HepG2 (cell line): Measurements from ENCODE around the gene RNASE13. TPM values are rescaled to one million over a fixed set of nuclear protein-coding genes. Genes with fewer than 3 reads are reported as not detected.
A peak's percentile ranks its signal among the peaks of the same experiment; 100 is the strongest.

Source experiments
- ADNP ChIP-seq: sonication (generic); formaldehyde crosslinking; IDR thresholded peaks from 2 replicates; pipeline ENCODE4 v1.4.0; 2020; ENCODE audit warnings: missing genetic modification reagents
- CBFB ChIP-seq: sonication (generic); formaldehyde crosslinking; IDR thresholded peaks from 2 replicates; pipeline ENCODE4 v1.4.0; 2020; ENCODE audit warnings: missing genetic modification reagents
- CCAR2 ChIP-seq: fragments of 200-400 bp; formaldehyde crosslinking; optimal IDR thresholded peaks from 2 replicates; pipeline ENCODE3; 2018; ENCODE audit warnings: low read depth, mild to moderate bottlenecking, low read length, moderate library complexity
- CHD4 ChIP-seq: fragments of 200-600 bp; sonication (generic); IDR thresholded peaks from 2 replicates; pipeline ENCODE4 v1.7.0; 2017; ENCODE audit warnings: mild to moderate bottlenecking, low read length, borderline replicate concordance
- ELF1 ChIP-seq: sonication (generic); formaldehyde crosslinking; IDR thresholded peaks from 2 replicates; pipeline ENCODE4 v1.4.0; 2020; ENCODE audit warnings: missing genetic modification reagents
- ERF ChIP-seq: IDR thresholded peaks from 2 replicates; pipeline ENCODE4 v1.6.1; 2018; ENCODE audit warnings: missing biosample characterization, missing genetic modification reagents
- GTF2F1 ChIP-seq: fragments of 150-350 bp; IDR thresholded peaks from 2 replicates; pipeline ENCODE4 v1.6.1; 2014; ENCODE audit warnings: low read length
- HNRNPH1 ChIP-seq: fragments of 200-400 bp; formaldehyde crosslinking; optimal IDR thresholded peaks from 2 replicates; pipeline ENCODE3; 2017; ENCODE audit warnings: mild to moderate bottlenecking, low read depth, low read length
- HOXA7 ChIP-seq: sonication (generic); formaldehyde crosslinking; IDR thresholded peaks from 2 replicates; pipeline ENCODE4 v1.8.1; 2022; ENCODE audit warnings: mild to moderate bottlenecking, missing genetic modification reagents, moderate library complexity
- IRF2 ChIP-seq: IDR thresholded peaks from 2 replicates; pipeline ENCODE4 v1.6.1; 2018; ENCODE audit warnings: missing genetic modification reagents, missing compliant biosample characterization
- MNT ChIP-seq: fragments of 450-650 bp; IDR thresholded peaks from 2 replicates; pipeline ENCODE4 v1.6.1; 2016
- NFYB ChIP-seq: sonication (generic); formaldehyde crosslinking; IDR thresholded peaks from 2 replicates; pipeline ENCODE4 v1.4.0; 2020; ENCODE audit warnings: missing genetic modification reagents
- NR2F6 ChIP-seq, 2 experiments: IDR thresholded peaks; 2 replicates each; pipeline ENCODE4 v1.6.1; 2016; ENCODE audit warnings: antibody characterized with exemption in 1 of 2, mild to moderate bottlenecking in 1 of 2
- PHF20 ChIP-seq: sonication (generic); formaldehyde crosslinking; IDR thresholded peaks from 2 replicates; pipeline ENCODE4 v1.5.0; 2020; ENCODE audit warnings: mild to moderate bottlenecking, missing genetic modification reagents
- RELA ChIP-seq: sonication (generic); formaldehyde crosslinking; IDR thresholded peaks from 2 replicates; pipeline ENCODE4 v1.4.0; 2020; ENCODE audit warnings: missing genetic modification reagents
- SMARCC2 ChIP-seq: fragments of 450-650 bp; IDR thresholded peaks from 2 replicates; pipeline ENCODE4 v1.6.1; 2017; ENCODE audit warnings: antibody characterized with exemption, mild to moderate bottlenecking
- SRY ChIP-seq: sonication (generic); formaldehyde crosslinking; IDR thresholded peaks from 2 replicates; pipeline ENCODE4 v1.8.0; 2022; ENCODE audit warnings: mild to moderate bottlenecking, missing genetic modification reagents
- SYNCRIP ChIP-seq: fragments of 200-400 bp; formaldehyde crosslinking; IDR thresholded peaks from 2 replicates; pipeline ENCODE4 v1.6.1; 2018; ENCODE audit warnings: mild to moderate bottlenecking, low read depth, low read length; ENCODE audit not compliant: insufficient read depth
- TRIM24 ChIP-seq: sonication (generic); formaldehyde crosslinking; IDR thresholded peaks from 2 replicates; pipeline ENCODE4 v1.8.0; 2022; ENCODE audit warnings: mild to moderate bottlenecking, missing genetic modification reagents
- ZBTB20 ChIP-seq: sonication (generic); formaldehyde crosslinking; IDR thresholded peaks from 2 replicates; pipeline ENCODE4 v1.8.1; 2023; ENCODE audit warnings: missing genetic modification reagents, low read depth, mild to moderate bottlenecking, borderline replicate concordance
- ZMYM2 ChIP-seq: sonication (generic); formaldehyde crosslinking; IDR thresholded peaks from 2 replicates; pipeline ENCODE4 v1.8.0; 2022; ENCODE audit warnings: mild to moderate bottlenecking, missing genetic modification reagents
- ZNF205 ChIP-seq: IDR thresholded peaks from 2 replicates; pipeline ENCODE4 v1.6.1; 2018; ENCODE audit warnings: missing biosample characterization, missing genetic modification reagents
- ZNF224 ChIP-seq: sonication (generic); formaldehyde crosslinking; IDR thresholded peaks from 2 replicates; pipeline ENCODE4 v1.5.0; 2020; ENCODE audit warnings: mild to moderate bottlenecking, missing genetic modification reagents
- ZNF281 ChIP-seq: sonication (generic); formaldehyde crosslinking; IDR thresholded peaks from 2 replicates; pipeline ENCODE4 v1.4.0; 2020; ENCODE audit warnings: missing genetic modification reagents, borderline replicate concordance
- ZNF761 ChIP-seq: sonication (generic); formaldehyde crosslinking; conservative IDR thresholded peaks from 2 replicates; pipeline ENCODE4 v1.4.0; 2020; ENCODE audit warnings: mild to moderate bottlenecking, missing genetic modification reagents
- ZNF83 ChIP-seq: sonication (generic); formaldehyde crosslinking; IDR thresholded peaks from 2 replicates; pipeline ENCODE4 v1.4.0; 2020; ENCODE audit warnings: missing genetic modification reagents, mild to moderate bottlenecking, borderline replicate concordance
- polyA plus RNA-seq, 8 experiments: library from polyadenylated mRNA; depleted of rRNA in 3 of 8; stranded (reverse) in 7 of 8; unstranded in 1 of 8; fragments of >200 nt; fragmentation: Illumina TruSeq in 4 of 8; extraction: Trizol in 4 of 8; gene quantifications; 2 replicates each; pipeline versions ENCODE4 v1.2.1 to v1.2.3, GENCODE V29; 2011 to 2016; ENCODE audit warnings: low read depth in 4 of 8, missing spikeins in 1 of 8, mixed read lengths in 1 of 8; ENCODE audit not compliant: insufficient read depth in 1 of 8
- total RNA-seq, 5 experiments: library from RNA; depleted of rRNA; stranded (reverse); fragments of >200 nt; fragmentation: Illumina TruSeq; extraction: Trizol; gene quantifications; 2 replicates each; pipeline ENCODE4 v1.2.3, GENCODE V29; 2016; ENCODE audit warnings: low read depth in 1 of 5

The RNASE13 gene
- total and polyA plus RNA-seq, 2 of the 13 experiments (the other 11 are each of a cell fraction or from before 2014, with no cell fraction given): 1.0 TPM; not detected in 1

- TF ChIP-seq ELF1 (no peak), CHD4 (no peak), IRF2 (CRISPR knock-in tag) (peak; percentile 32; the same call in 1 of the 2 replicates), ZNF761 (no peak; the same call in 1 of the 2 replicates), HOXA7 (CRISPR knock-in tag) (no peak), NFYB (CRISPR knock-in tag) (no peak), GTF2F1 (no peak), ZNF83 (CRISPR knock-in tag) (no peak), RELA (CRISPR knock-in tag) (no peak), ERF (CRISPR knock-in tag) (no peak; the same call in 1 of the 2 replicates), HNRNPH1 (no peak), ZNF224 (no peak), TRIM24 (CRISPR knock-in tag) (no peak), PHF20 (CRISPR knock-in tag) (0 out of 2 replicates have a peak, but pooled peaks have one; percentile 21), ZNF205 (no peak), NR2F6 (IDR thresholded peaks at IDR 0.05) (no peak), NR2F6 (CRISPR knock-in tag; IDR thresholded peaks at IDR 0.05) (peak; percentile 57), ZBTB20 (0 out of 2 replicates have a peak, but pooled peaks have one; percentile 46), CCAR2 (no peak), ZNF281 (no peak), MNT (no peak), ZMYM2 (CRISPR knock-in tag) (peak; percentile 62), SYNCRIP (no peak), SMARCC2 (no peak), CBFB (CRISPR knock-in tag) (no peak), ADNP (CRISPR knock-in tag) (no peak), SRY (no peak)
Measured at GRCh38 chr14:21068521-21069387, 34.1 kb upstream of the RNASE13 start (continued).
